GM21576 (cell line): ENCODE data around the gene GPC5.

Source experiments
- ATAC-seq: cut with Tn5 transposase; IDR thresholded peaks from one replicate; pipeline ENCODE4 v1.9.1; 2021; ENCODE audit warnings: mild to moderate bottlenecking, moderate library complexity; ENCODE audit not compliant: unreplicated experiment

Gene GPC5

GRCh38 chr13:91588541-91588940, 190.1 kb downstream of the GPC5 start:
- ATAC-seq: no peak

GRCh38 chr13:91592056-91593014, 193.9 kb downstream of the GPC5 start:
- ATAC-seq: no peak

DNA sequence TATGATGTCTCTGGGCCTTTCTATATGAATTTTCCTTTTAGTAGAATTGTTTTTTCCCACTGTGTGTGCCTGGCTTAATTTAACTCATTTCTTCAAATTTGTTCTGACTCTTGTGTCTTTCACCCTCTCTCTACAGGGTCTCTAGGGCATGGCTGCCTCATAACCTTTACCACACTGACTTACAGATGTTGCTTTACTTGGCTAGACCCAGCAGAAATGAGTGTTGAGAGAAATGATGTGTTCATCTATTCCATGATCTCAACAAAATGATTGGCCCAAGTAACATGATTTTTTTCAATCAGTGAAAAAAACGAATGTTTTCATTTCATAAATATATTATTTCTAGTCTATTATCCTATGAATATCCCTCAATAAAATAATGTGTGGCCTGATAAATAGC, 195.0 kb downstream of the GPC5 start:
- ATAC-seq: no peak

DNA sequence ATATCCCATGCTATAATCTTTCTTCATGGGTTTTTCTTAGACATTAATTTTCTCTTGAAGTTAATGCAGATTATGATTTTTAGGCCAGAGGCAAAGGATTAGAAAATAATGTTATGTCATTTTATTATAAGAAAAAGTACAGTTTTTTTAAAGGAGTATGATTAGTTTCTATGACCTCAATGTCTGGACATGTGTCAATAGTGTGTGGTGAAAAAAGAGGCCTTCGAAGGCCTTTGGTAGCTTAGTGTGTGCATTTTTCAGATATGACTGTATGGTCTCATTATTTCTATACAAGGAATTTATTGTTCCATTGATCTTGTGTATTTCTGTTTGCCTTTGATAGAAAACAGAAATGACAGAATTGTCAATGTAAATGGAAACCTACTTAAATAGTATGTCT, 195.6 kb downstream of the GPC5 start:
- ATAC-seq: no peak

DNA sequence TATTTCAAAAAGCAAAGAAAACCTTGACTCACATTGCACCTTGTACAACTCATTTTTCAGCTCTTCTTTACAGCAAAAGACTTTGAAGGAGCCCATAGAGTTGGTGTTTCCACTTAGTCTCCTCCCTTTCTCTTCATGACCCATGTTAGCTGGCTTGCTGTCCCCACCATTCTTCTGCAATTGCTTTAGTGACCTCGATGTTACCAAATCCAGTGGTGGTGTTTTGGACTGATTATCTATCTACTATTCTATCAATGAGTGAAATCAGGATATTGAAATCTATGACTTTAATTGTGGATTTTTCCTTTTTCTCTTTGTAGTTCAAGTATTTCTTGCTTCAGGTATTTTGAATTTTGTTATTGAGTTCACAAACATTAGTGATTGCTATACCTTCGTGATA, 197.3 kb downstream of the GPC5 start:
- no peak for ATAC-seq

- ATAC-seq: no peak
Observed at GRCh38 chr13:91596842-91597241, 198.4 kb downstream of the GPC5 start.

DNA sequence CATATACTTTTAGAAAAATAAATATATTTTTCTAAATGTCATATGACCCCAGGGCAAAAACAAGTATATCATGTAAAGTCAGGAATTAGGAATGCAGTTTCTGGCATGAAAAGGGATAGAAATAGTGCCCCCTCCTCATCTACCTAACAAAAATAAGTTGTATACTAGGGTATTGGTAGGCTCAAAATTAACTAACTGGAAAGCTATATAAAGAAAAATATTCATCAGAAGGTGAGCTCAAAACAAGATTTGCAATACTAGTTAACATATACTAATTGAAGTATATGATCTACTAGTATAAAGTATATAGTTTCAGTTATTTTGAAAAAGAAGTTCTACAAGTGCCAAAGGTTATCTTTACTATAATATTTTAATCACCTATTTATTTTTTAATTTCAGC, 200.2 kb downstream of the GPC5 start:
- ATAC-seq: no peak

- no peak for ATAC-seq
Observed at GRCh38 chr13:91601273-91601672, 202.9 kb downstream of the GPC5 start.

- ATAC-seq: no peak
Observed at GRCh38 chr13:91601807-91602206, 203.4 kb downstream of the GPC5 start.

- no peak for ATAC-seq
Observed at GRCh38 chr13:91609353-91609752, 210.9 kb downstream of the GPC5 start.

DNA sequence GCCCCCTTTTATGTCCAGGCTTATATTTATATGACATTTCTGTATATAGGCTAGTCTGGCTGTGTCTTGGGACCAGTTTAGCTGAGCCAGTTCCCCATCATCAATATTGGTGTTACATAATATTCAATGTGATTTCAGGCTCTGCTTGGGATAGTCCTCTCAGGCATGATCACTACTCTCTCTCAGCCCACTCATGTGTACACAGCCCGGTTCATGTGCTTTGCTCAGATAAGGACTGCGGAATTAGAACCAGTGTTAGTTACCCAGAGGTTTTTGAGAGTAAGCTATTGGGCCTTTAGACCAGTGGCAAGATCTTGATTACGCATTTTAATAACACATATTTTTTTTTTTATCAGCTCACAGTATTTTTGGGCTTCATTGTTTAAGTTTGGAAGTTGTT, 219.9 kb downstream of the GPC5 start:
- ATAC-seq: no peak

GRCh38 chr13:91620670-91621141, 222.3 kb downstream of the GPC5 start:
- no peak for ATAC-seq

DNA sequence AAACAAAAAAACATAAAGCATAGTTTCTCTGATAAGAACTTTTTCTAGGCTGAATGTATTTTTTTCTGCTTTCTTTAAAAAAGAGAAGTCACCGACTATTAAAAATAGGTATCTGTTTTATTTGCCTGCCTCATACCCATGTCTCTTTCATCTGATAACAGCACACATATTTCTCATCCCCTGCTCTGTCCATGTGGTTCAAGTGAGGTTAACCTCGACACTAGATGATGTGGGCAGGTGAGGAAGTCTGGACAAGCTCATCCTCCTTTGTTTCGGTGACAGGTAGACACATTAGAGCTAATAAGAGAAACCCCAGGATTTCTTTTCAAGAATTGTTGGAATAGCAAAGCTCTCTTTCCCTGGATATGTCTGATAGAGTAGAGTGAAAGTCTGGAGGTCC, 222.7 kb downstream of the GPC5 start:
- ATAC-seq: no peak

DNA sequence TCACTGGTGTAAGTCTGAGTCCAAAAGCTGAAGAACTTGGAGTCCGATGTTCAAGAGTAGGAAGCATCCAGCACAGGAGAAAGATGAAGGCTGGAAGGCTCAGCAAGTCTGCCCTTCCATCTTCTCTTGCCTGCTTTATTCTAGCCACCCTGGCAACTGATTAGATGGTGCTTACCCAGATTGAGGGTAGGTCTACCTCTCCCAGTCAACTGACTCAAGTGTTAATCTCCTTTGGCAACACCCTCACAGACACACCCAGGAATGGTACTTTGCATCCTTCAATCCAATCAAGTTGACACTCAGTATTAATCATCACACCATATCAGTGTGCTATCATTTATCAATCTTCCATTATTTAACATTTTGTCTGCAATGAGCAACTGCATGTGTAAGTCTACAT, 223.5 kb downstream of the GPC5 start:
- ATAC-seq: no peak

GRCh38 chr13:91622778-91623550, 224.5 kb downstream of the GPC5 start:
- no peak for ATAC-seq

DNA sequence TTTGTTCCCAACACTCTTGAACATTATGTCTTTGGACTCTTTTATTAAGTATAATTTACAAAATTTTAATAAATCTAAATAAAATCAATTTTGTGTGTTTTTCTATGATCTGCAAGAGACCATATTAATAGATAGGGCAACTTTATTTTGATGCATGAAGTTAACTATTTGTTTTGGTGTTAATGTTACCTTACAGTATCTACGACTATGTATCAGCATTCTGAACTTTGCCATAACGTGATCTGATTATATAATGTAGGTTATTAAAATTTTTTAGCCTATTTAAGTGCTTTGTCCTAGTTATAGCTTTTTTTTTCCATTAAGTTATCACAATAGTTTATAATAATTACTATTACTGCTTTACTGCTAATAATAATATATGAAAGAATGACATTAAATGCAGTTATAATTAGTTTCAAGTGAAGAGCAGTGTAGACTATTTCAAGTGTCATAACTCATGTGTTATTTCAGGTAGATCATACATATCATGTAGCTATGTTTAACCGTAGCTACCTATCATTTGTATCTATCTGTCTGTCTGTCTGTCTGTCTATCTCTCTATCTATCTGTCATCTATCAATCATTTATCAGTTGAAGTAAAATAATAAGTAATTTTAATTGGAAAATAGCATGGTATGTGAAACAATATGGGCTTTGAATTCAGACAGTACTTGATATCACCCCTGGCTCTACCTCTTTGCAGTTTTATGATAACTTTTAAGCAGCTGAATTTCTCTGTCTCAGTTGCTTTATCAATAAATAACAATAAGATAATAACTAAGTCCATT, 229.7 kb downstream of the GPC5 start:
- ATAC-seq: no peak

GRCh38 chr13:91630946-91631345, 232.5 kb downstream of the GPC5 start:
- no peak for ATAC-seq

GRCh38 chr13:91632086-91632485, 233.7 kb downstream of the GPC5 start:
- ATAC-seq: no peak

DNA sequence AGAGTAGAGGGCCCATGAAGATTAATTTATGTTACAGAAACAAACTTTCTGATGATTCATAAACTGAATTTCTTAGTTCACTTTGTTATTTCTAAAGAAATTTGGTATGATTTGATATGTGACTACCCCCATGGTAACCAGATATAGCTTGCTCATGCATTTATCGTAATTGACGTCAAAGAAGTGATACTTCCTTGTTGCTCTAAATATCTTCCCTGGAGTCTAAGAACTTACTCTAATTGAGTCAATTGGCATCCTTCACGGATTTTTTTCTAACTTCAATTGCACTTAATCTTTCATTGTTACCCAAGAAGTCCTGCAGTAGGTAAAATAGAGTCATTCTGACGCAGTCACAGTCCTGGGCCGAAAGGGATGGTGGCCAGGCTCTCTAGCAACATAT, 240.9 kb downstream of the GPC5 start:
- no peak for ATAC-seq

DNA sequence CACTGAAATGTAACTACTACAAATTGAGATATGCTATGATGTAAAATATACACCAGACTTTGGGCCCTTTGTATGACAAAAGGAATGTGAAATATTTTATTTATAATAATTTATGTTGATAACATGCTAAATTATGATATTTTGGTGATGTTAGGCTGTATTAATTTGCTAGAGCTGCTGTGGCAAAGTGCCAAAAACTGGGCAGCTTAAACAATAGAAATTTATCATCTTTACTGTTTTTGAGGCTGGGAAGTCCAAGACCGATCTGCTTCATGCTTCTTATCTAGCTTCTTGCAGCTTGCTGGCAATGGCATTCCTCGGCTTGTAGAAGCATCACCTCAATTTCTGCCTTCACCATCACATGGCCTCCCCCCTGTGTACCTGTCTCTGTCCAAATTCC, 245.0 kb downstream of the GPC5 start:
- no peak for ATAC-seq

DNA sequence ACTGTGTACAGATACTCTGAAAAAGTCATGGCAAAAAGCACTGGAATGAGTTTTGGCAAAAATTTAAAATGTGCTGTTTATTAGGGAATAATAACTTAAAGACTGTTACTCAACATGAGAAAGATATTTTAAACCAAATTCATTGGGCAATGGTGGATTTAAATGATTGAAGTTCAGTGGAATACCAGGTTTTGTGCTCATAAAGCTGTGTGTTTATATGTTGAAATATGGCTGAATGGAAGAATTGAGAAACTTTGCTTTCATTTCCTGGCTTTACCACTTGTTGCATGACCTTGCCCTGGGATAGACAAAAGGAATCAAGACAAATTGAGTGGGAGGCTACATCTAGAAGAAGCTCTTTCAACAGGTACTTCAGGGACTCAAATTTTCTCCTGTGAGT, 246.4 kb downstream of the GPC5 start:
- ATAC-seq: no peak
